Neuron (in vitro differentiated cells): ENCODE data around the gene TMPRSS13.

ENCODE experiments used
- H2AFZ ChIP-seq: one replicate; pipeline ENCODE4 v1.6.1; 2013; ENCODE audit warnings: low read depth, mild to moderate bottlenecking, inconsistent platforms, low read length, moderate library complexity
- H3K27me3 ChIP-seq: one replicate; pipeline ENCODE4 v1.6.1; 2013; ENCODE audit warnings: low read length; ENCODE audit not compliant: insufficient read depth
- H3K36me3 ChIP-seq: one replicate; pipeline ENCODE4 v1.6.1; 2013; ENCODE audit warnings: low read length; ENCODE audit not compliant: insufficient read depth
- H3K4me1 ChIP-seq: one replicate; pipeline ENCODE4 v1.6.1; 2013; ENCODE audit warnings: low read length; ENCODE audit not compliant: insufficient read depth
- H3K4me3 ChIP-seq: 2 replicates; pipeline ENCODE4 v1.5.1; 2013; ENCODE audit warnings: mild to moderate bottlenecking, low read length, moderate library complexity
- H3K9me3 ChIP-seq: one replicate; pipeline ENCODE4 v1.6.1; 2013; ENCODE audit warnings: low read length

The TMPRSS13 gene

DNA sequence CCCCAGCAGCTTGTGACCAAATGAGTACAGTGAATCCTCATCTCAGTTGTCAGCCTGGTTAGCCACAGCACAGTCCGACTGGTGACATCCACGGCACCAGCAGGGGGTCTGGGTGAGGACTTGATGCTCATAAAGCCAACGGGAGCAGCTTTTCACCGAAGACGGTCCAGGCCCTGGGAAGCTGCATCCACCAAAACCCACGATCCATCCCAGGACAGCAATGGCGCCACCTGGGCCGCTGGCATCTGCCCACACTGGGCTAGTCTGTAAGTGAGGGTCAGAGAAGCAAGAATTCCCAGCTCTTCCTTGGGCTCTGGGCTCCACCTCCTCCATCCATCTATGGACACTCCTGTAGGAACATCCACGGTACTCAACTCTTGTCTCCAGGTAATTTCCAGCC, 27.6 kb downstream of the TMPRSS13 start:
- Histone ChIP-seq H2AFZ (no peak overlapping the region), H3K9me3 (no peaks in the 10 kb centered on the region), H3K4me3 (no peak overlapping the region), H3K36me3 (no peaks in the 10 kb centered on the region), H3K4me1 (no peaks in the 10 kb centered on the region), H3K27me3 (peaks cover 4% of the 10 kb centered on the region)

DNA sequence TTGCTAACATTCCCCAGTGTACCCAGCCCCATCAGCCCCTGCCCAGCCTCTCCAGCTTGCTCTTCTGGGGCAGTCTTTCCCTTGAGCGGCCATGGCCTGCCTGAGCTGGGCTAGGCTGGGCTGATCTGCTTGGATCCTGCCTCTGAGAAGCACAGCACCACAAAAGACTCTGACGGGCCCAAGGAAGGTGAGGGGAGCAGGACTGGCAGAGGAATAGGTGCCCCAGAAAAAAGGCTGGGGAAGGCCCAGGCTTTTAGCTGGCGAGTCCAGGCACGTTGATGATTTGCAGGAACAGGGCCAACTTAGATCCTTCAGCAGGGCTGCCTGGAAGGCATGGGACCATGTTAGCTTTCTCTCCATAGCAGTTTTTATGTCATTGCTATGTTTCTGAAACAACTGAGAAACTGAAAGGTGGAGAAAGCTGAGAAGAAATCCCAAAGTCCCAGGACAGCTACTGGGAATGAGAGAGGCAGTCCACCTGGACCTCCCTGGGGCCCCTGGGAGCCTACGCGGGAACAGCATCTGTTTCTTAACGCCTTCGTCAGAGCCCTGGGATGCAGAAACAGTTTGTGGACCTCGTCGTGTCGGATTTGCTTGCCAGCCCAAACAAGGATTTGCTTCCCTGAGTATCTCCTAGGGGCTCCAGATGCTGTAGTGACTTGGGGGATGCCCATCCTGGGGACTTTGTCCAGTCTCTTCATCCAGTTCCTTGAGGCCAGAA, 28.3 kb downstream of the TMPRSS13 start:
- no peaks in the 10 kb centered on the region for H3K4me1 ChIP-seq
- peaks cover 4% of the 10 kb centered on the region for H3K27me3 ChIP-seq
- H3K36me3 ChIP-seq = no peaks in the 10 kb centered on the region
- H3K9me3 ChIP-seq = no peaks in the 10 kb centered on the region
- H3K4me3 ChIP-seq = no peak overlapping the region
- no peak overlapping the region for H2AFZ ChIP-seq

DNA sequence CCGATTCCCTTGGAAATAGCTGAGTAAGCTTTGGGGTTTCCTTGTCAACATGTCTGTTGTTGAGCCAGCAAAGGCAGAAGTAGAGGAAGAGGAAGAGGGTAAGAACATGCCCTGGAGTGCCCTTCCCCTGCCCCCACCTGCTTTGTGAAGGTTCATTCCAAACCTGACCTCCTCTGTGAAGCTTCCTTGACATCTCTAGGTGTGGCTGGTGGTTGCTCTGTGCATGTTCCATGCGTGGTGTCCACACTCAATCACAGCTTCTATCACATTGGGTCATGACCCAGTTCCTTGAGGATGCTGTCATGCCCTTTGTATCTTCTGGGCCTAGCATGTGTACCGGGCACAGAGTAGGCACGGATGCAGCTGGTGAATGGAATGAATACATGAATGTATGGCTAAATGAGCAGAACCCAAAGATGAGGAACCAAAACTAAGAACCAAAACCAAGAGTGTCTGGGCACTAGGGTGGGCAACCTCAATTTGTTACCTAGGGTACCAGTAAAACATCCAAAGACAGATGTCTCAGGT, 29.0 kb downstream of the TMPRSS13 start:
- Histone ChIP-seq H3K36me3 (no peaks in the 10 kb centered on the region), H3K27me3 (peaks cover 4% of the 10 kb centered on the region), H3K4me1 (no peaks in the 10 kb centered on the region), H2AFZ (no peak overlapping the region), H3K4me3 (no peak overlapping the region), H3K9me3 (no peaks in the 10 kb centered on the region)

DNA sequence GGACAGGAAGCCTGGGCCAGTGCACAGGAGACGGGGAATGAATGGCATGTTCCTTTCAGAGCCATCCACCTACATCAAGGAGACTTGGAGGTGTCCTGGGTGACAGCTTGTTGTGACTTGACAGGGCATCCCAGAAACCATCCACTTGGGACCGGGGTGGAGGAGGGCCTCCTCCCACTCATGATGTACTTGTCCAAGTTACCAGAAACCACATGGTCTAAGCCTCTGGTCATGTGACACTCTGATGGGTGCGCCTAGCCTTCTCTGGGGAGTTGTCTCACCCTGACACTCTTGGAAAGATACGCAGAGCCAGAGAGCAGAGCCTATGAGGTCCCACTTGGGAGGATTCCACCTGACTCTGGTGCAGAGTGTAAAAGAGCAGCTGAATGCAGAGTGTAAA, 31.1 kb downstream of the TMPRSS13 start:
- no peaks in the 10 kb centered on the region for H3K9me3 ChIP-seq
- no peaks in the 10 kb centered on the region for H3K4me1 ChIP-seq
- no peak overlapping the region for H3K4me3 ChIP-seq
- no peaks in the 10 kb centered on the region for H3K36me3 ChIP-seq
- peaks cover 4% of the 10 kb centered on the region for H3K27me3 ChIP-seq
- no peak overlapping the region for H2AFZ ChIP-seq

DNA sequence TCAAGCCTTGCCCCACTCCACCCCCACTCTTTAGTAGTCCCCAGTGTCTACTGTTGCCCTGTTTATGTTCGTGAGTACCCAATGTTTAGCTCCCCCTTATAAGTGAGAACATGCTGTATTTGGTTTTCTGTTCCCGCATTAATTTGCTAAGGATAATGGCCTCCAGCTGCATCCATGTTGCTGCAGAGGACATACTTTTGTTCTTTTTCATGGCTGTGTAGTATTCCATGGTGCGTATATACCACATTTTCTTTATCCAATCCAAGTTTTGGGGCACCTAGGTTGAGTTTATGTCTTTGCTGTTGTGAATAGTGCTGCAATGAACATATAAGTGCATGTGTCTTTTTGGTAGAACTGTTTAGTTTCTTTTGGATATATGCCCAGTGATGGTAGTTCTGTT, 36.6 kb downstream of the TMPRSS13 start:
- H3K4me3 ChIP-seq = no peak overlapping the region
- H3K9me3 ChIP-seq = no peaks in the 10 kb centered on the region
- no peaks in the 10 kb centered on the region for H3K4me1 ChIP-seq
- no peaks in the 10 kb centered on the region for H3K27me3 ChIP-seq
- H3K36me3 ChIP-seq = no peaks in the 10 kb centered on the region
- H2AFZ ChIP-seq = no peak overlapping the region

DNA sequence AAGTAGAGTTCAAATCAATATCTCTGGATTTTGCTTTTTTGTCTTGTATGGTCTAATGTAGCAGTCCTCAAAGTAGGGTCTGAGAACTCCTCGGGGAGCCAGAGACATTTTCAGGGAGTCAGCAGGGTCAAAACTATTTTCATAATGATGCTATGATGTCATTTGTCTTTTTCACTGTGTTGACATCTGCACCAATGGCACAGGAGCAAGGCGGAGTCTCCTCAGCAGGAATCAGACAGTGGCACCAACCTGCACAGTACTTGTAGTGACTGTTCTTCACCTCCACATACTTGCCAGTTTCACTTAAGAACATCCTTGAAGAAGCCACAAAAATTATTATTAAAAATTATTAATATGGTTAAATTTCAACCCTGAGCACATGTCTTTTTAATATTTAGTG, 37.8 kb downstream of the TMPRSS13 start:
- Histone ChIP-seq H2AFZ (no peak overlapping the region), H3K9me3 (no peaks in the 10 kb centered on the region), H3K36me3 (no peaks in the 10 kb centered on the region), H3K4me1 (no peaks in the 10 kb centered on the region), H3K27me3 (no peaks in the 10 kb centered on the region), H3K4me3 (no peak overlapping the region)

DNA sequence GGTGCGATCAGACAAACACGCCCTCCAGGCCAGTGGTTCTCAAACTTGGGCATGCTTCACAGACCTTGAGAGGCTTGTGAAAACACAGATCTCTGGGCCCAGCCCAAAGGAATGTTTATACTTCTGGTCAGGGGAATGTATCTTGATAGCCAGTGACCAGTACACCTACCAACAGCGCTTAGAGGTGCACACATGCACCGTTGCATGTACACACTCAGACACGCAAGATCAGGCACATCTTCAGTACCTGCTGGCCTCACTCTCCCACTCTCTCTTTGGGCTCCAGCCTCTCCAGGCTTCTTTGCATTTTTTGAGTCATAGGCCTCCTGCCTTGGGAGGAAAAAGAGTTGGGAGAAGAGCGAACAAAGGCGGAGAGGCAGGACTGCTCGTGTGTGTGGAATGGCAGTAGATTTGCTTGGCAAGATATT, 41.0 kb downstream of the TMPRSS13 start:
- H3K4me3 ChIP-seq = no peak overlapping the region
- peaks cover 8% of the 10 kb centered on the region for H3K4me1 ChIP-seq
- H3K27me3 ChIP-seq = no peaks in the 10 kb centered on the region
- no peaks in the 10 kb centered on the region for H3K9me3 ChIP-seq
- no peaks in the 10 kb centered on the region for H3K36me3 ChIP-seq
- H2AFZ ChIP-seq = no peak overlapping the region

DNA sequence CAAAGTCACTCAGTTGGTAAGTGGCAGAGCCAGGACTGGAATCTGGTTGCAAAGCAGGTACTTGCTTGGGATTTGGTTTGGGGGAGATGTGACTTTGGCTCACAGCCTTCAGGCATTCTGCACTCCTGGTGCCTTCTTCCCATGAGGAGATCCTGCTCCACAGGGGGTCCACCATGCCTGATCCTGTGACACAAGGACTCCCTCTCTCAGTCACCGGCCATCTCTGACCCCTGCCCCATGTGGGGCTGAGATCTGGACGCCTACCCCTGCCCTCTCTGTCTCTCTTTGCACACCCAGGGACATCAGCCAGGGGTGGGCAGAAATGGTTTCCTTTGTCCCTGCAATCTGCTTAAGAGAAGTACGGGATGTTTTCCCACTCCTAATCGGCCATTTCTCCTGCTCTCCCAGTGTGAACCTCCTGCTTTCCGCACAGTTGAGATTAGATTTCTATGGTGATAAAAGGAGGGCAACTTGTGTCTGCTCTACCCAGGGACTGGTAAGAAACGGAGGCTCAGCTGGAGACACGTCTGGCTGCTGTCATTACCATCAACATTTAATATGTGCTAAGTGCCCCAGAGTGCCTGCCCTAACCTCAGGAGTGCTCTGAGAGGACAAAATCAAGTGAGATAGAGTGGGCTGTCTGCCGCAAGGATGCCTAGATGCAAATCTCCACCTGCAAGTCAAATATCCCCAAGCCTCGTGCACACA, 41.6 kb downstream of the TMPRSS13 start:
- no peak overlapping the region for H3K4me3 ChIP-seq
- H3K9me3 ChIP-seq = no peaks in the 10 kb centered on the region
- H3K36me3 ChIP-seq = no peaks in the 10 kb centered on the region
- H3K4me1 ChIP-seq = peaks cover 11% of the 10 kb centered on the region
- H2AFZ ChIP-seq = no peak overlapping the region
- H3K27me3 ChIP-seq = no peaks in the 10 kb centered on the region

DNA sequence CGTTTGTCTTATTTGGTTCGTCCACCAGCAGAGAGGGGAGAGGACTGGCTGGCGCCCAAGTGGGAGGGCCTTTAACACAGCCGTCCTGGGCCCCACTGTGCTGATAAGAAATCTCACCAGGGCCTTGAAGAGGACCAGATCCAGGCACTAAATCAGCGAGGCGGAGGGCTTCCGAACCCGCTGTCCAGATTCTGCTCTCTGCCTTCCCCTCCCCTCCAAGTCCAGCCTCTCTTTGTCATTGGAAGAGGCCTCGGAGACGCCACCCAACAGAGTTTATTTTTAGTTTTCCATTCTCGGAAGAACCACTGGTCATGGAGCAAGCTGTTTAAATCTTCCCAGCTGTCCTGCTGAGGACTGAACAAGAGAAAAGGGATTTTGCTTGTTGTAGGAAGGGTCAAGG, 43.4 kb downstream of the TMPRSS13 start:
- Histone ChIP-seq H2AFZ (no peak overlapping the region), H3K9me3 (no peaks in the 10 kb centered on the region), H3K4me3 (no peak overlapping the region), H3K27me3 (peaks cover 14% of the 10 kb centered on the region), H3K36me3 (no peaks in the 10 kb centered on the region), H3K4me1 (peaks cover 14% of the 10 kb centered on the region)

- no peaks in the 10 kb centered on the region for H3K9me3 ChIP-seq
Measured at GRCh38 chr11:117884994-117885393, 44.2 kb downstream of the TMPRSS13 start.

GRCh38 chr11:117883063-117883462, 46.1 kb downstream of the TMPRSS13 start:
- no peaks in the 10 kb centered on the region for H3K9me3 ChIP-seq
- H3K4me1 ChIP-seq = peaks cover 14% of the 10 kb centered on the region
- H2AFZ ChIP-seq = no peak overlapping the region
- peaks cover 36% of the 10 kb centered on the region for H3K27me3 ChIP-seq
- H3K4me3 ChIP-seq = no peak overlapping the region
- H3K36me3 ChIP-seq = no peaks in the 10 kb centered on the region

More at GRCh38 chr11:117884994-117885393, 44.2 kb downstream of the TMPRSS13 start:
- H3K36me3 ChIP-seq = no peaks in the 10 kb centered on the region
- peaks cover 14% of the 10 kb centered on the region for H3K4me1 ChIP-seq
- H2AFZ ChIP-seq = no peak overlapping the region
- H3K27me3 ChIP-seq = peaks cover 17% of the 10 kb centered on the region
- H3K4me3 ChIP-seq = no peak overlapping the region

DNA sequence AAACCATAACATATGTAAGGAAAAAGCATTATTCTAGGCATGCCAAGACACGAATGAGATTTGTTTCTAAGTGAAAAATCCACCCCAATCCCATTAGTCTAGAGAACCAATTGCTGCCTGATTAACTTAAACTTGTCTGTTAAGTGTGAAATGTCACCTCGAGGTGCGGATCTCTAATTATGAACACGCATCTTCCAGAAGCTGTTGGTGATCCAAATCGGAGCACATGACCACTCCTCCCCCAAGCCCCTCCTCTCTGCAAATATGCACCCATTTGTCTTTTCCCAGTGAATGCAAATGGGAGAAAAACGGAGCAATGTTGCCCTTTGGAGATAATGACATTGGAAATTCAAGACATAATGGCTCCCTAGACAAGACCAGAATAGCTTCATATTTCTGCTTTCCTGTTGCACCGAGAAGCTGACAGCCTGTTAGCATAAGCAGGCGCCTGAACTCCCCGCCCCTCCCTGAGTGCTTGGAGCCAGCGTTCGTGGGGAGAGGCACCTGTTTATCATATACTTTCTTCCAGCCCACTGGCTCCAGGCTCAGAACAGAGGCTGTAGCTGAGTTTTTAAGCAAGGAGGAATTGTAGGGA, 46.8 kb downstream of the TMPRSS13 start:
- H3K36me3 ChIP-seq = no peaks in the 10 kb centered on the region
- peaks cover 17% of the 10 kb centered on the region for H3K4me1 ChIP-seq
- H3K9me3 ChIP-seq = no peaks in the 10 kb centered on the region
- H2AFZ ChIP-seq = no peak overlapping the region
- H3K27me3 ChIP-seq = peaks cover 38% of the 10 kb centered on the region
- H3K4me3 ChIP-seq = no peak overlapping the region

GRCh38 chr11:117881217-117881616, 48.0 kb downstream of the TMPRSS13 start:
- peaks cover 22% of the 10 kb centered on the region for H3K4me1 ChIP-seq
- H3K36me3 ChIP-seq = no peaks in the 10 kb centered on the region
- H3K27me3 ChIP-seq = peaks cover 38% of the 10 kb centered on the region
- H2AFZ ChIP-seq = no peak overlapping the region
- no peak overlapping the region for H3K4me3 ChIP-seq
- no peaks in the 10 kb centered on the region for H3K9me3 ChIP-seq
